Stimulated activated CD4-positive, alpha-beta T cell treated with anti-CD3 and anti-CD28 coated beads, TNF-alpha, amount 100 ng/mL, for 4 hours (primary cell): Measurements from ENCODE around the gene GOLGA8M.
"Not testable (repeated sequence)": the region's sequence is repeated elsewhere in the genome, so short reads cannot be mapped to it uniquely, and the experiment has no call there.

Source experiments
- DNase-seq, 3 experiments: peaks; one replicate each; pipeline ENCODE4 v3.0.0-alpha.2; 2020; ENCODE audit warnings: low read depth in 3 of 3

Gene GOLGA8M, protein sequence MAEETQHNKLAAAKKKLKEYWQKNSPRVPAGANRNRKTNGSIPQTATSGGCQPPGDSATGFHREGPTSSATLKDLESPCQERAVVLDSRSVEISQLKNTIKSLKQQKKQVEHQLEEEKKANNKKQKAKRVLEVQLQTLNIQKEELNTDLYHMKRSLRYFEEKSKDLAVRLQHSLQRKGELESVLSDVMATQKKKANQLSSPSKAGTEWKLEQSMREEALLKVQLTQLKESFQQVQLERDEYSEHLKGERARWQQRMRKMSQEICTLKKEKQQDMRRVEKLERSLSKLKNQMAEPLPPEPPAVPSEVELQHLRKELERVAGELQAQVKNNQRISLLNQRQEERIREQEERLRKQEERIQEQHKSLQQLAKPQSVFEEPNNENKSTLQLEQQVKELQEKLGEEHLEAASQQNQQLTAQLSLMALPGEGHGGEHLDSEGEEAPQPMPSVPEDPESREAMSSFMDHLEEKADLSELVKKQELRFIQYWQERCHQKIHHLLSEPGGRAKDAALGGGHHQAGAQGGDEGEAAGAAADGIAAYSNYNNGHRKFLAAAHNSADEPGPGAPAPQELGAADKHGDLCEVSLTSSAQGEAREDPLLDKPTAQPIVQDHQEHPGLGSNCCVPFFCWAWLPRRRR

GRCh38 chr15:28712270-28712669 is at the start of gene GOLGA8M:
Gene GOLGA8M (minus strand): TSS chr15:28712421. CDS start chr15:28712323, 98 bp downstream.
- DNase-seq, result not testable (repeated sequence)

DNA sequence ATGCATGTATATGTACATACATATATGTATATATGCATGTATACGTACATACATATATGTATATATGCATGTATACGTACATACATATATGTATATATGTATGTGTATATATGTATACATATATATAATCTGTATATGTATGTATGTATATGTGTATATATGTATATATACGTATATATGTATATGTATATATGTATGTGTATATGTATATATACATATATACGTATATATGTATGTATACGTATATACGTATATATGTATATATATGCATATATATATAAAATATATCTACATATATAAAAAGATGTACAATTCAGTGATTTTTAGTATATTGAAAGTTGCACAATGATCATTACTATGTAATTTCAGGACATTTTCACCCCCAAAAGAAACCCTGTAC is 30.7 kb upstream of the GOLGA8M start:
- not testable (repeated sequence) for DNase-seq

DNA sequence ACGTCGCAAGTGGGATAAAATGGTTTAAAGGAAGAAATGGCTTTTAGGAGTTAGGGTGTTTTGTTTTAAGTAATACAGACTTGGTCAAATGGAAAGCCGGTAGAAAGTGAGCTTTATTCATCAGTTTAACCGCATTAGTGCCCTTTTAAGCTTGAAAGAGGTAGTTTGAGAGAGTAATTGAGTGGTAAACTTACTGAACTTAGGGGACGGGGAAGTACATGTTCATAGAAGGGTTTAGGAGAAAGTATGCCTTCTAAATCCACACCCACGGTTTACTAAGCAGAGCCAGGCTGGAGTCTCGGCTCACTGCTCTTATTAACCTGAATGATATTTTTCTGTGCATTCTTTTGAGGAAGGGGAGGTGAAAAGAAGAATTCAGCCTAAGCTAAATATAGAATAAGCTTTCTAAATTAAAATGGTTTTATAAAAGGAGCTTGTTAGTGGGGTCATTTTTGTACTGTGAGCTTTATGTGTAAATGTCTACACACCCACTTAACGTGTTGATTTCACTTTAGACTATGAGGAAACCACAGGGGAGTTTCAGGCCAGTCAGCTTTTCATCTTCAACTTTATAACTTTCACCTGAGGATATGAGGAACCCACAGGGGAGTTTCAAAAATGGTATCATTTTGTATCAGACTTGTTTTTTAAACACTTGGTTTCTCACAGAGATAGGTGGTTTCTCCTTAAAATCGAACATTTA is 26.5 kb upstream of the GOLGA8M start:
- DNase-seq, result not testable (repeated sequence)

- DNase-seq, result not testable (repeated sequence)
Observed at GRCh38 chr15:28738200-28738561, 26.0 kb upstream of the GOLGA8M start.

DNA sequence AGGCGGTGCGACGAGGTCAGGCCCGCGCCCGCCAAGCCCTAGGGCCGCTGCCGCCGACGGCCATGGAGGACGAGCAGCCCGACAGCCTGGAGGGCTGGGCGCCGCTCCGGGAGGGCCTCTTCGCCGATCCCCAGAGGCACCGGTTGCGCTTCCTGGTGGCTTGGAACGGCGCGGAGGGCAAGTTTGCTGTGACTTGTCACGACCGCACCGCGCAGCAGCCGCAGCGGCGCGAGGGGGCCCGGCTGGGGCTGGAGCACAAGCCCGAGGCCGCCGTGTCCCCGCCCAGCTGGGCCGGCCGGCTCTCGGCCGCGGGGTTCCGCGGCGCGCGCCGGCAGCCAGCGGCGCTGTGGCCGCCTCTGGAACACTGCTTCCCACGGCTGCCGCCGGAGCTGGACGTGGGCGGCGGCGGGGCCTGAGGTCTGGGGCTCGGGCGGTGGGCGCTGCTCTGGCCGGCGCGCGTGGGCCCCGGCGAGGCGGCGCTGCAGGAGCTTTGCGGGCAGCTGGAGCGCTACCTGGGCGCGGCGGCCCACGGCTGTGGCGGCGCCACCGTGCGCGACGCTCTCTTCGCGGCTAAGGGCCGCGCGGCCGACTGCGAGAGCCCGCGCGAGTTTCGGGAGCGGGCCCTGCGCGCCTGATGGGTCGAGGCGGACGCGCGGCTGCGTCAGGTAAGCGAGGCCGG is 25.4 kb upstream of the GOLGA8M start:
- DNase-seq, result peak in 1 of 3 experiments; percentile 4

GRCh38 chr15:28728061-28728460 is 15.8 kb upstream of the GOLGA8M start:
- DNase-seq, result peak in 1 of 3 experiments; percentile 12

- not testable (repeated sequence) for DNase-seq
Observed at GRCh38 chr15:28727026-28727425, 14.8 kb upstream of the GOLGA8M start.

DNA sequence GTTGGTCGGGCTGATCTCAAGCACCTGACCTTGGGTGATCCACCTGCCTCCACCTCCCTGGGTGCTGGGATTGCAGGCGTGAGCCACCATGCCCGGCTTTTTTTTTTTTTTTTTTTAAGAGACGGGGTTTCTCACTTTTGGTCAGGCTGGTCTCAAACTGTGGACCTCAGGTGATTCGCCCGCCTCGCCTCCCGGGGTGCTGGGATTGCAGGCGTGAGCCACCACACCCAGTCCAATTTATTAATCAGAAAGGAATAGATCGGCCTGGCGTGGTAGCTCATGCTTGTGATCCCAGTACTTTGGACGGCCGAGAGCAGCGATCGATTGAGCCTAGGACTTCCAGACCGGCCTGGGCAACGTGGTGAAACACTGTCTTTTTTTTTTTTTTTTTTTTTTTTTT is 13.9 kb upstream of the GOLGA8M start:
- no peak for DNase-seq

- DNase-seq, result no peak
Observed at GRCh38 chr15:28725556-28725955, 13.3 kb upstream of the GOLGA8M start.

GRCh38 chr15:28723986-28724385 is 11.8 kb upstream of the GOLGA8M start:
- not testable (repeated sequence) for DNase-seq

DNA sequence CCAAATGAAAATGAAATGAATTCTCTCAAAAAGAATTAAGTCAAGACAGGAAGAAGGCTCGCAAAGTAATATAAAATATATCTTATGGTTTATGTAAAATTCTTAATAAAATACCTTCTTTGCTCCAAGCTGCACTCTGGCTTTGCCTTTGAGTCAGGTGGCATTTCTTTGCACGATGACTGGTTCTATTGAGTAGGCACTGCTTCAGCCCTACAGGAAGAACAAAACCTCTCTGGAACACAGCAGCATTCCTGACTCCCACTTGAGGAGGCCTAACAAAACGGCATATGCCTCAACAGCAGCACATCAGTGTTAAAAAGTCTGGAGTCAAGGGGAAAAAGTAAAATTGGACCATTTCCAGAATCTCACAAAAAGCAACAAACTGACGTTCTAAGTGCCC is 7.4 kb upstream of the GOLGA8M start:
- DNase-seq, result not testable (repeated sequence)

- not testable (repeated sequence) for DNase-seq
Observed at GRCh38 chr15:28718576-28718975, 6.4 kb upstream of the GOLGA8M start.

- not testable (repeated sequence) for DNase-seq
Observed at GRCh38 chr15:28714176-28714575, 2.0 kb upstream of the GOLGA8M start.

- not testable (repeated sequence) for DNase-seq
Observed at GRCh38 chr15:28703927-28704326, 8.3 kb downstream of the GOLGA8M start.

GRCh38 chr15:28702427-28702826 is 9.8 kb downstream of the GOLGA8M start:
- DNase-seq, result not testable (repeated sequence)

DNA sequence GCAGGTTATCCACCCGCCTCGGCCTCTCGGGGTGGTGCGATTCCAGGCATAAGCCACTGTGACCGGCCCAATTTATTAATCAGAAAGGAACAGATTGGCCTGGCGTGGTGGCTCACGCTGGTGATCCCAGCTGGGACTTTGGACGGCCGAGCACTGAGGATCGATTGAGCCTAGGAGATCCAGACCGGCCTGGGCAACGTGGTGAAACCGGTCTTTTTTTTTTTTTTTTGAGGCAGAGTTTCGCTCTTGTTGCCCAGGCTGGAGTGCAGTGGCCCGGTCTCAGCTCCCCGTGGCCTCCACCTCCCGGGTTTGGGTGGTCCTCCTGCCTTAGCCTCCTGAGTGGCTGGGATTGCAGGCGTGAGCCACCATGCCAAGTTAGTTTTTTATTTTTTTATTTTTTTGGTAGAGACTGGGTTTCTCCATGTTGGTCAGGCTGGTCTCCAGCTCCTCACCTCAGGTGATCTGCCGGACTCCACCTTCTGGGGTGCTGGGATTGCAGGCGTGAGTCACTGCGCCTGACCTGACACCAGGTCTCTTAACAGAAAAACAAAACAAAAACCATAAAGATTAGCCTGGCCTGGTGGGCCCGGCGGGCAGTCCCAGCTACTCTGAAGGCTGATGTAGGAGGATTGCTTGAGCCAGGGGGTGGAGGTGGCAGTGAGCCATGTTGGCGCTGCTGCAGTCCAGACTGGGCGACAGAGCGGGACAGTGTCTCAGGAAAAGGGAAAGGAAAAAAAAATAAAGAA is 18.0 kb downstream of the GOLGA8M start:
- not testable (repeated sequence) for DNase-seq

DNA sequence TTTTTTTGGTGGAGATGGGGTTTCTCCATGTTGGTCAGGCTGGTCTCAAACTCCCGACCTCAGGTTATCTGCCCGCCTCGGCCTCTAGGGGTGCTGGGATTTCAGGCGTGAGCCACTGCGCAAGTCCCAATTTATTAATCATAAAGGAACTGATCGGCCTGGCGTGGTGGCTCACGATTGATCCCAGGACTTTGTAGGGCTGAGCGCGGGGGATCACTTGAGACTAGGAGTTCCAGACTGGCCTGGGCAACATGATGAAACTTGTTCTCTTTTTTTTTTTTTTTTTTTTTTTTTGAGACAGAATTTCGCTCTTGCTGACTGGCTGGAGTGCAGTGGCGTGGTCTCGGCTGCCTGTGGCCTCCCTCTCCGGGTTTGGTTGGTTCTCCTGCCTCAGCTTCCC is 19.2 kb downstream of the GOLGA8M start:
- DNase-seq, result not testable (repeated sequence)

- not testable (repeated sequence) for DNase-seq
Observed at GRCh38 chr15:28673533-28673932, 38.7 kb downstream of the GOLGA8M start.

DNA sequence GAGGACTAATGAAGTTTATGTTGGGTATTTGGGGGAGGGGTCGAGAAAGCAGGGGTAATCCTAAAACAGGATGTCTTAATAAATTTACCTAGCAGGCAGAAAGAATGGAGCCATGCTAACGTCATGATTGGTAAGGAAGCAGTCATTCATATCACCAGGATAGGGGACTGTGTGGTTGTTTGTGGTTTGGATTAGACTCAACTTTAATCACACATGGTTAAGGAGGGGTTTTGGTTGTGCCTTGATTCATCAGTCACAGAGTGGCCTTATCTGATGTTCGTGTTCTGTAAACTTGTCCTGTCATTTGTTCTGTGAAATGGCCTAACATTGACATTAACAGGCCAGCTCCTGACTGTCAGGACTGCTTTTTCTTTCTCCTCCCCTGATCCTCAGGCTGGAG is 40.1 kb downstream of the GOLGA8M start:
- not testable (repeated sequence) for DNase-seq

DNA sequence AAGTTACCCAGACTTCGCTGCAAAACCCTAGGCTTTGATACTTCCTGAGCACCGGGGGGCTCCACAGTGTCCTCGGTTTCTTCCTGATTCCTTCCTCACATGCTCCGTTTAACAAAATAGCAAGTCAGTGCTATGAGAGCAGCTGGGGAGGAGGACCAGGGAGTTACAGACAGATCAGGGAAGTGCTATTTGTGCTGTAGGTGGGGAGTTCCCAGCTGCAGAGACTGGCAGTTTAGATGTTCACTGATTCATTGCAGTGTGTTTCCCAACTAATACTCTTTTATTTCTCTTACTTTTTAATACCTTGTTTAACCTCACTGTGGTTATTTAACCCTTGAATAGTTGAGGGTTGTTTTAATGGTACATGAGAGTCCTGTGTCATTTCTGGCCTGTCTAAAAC is 45.8 kb downstream of the GOLGA8M start:
- not testable (repeated sequence) for DNase-seq

- not testable (repeated sequence) for DNase-seq
Observed at GRCh38 chr15:28664575-28664974, 47.6 kb downstream of the GOLGA8M start.
